Measurements from ENCODE around the gene TMCO4. TPM values are rescaled to one million over a fixed set of nuclear protein-coding genes. Genes with fewer than 3 reads are reported as not detected.

The TMCO4 gene
- total RNA-seq, 1 donor, result 27.5 TPM

DNA sequence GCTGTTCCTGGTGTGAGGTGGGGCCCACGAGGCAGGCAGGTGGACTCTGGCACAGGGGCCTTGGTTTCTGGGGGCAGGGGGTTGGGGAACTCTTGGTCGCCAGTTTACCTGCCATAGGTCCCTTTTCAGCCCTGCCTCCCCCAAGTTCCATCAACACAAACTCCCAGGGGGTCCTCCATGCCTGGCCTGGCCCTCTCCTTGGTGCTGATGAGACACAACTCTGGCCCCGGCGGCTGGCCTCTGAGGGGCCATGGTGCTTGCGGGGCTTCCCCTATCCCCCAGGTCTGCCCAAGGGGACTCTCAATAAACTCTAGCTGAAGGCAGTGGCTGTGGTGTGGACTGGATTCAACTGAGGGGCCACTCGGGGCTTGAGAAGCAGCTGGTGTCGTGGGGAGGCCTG is 119.1 kb downstream of the TMCO4 start:
- TF ChIP-seq, protein P1, sequence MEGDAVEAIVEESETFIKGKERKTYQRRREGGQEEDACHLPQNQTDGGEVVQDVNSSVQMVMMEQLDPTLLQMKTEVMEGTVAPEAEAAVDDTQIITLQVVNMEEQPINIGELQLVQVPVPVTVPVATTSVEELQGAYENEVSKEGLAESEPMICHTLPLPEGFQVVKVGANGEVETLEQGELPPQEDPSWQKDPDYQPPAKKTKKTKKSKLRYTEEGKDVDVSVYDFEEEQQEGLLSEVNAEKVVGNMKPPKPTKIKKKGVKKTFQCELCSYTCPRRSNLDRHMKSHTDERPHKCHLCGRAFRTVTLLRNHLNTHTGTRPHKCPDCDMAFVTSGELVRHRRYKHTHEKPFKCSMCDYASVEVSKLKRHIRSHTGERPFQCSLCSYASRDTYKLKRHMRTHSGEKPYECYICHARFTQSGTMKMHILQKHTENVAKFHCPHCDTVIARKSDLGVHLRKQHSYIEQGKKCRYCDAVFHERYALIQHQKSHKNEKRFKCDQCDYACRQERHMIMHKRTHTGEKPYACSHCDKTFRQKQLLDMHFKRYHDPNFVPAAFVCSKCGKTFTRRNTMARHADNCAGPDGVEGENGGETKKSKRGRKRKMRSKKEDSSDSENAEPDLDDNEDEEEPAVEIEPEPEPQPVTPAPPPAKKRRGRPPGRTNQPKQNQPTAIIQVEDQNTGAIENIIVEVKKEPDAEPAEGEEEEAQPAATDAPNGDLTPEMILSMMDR (IDR thresholded peaks at IDR 0.05; ENCODE audit: extremely low read depth, low read depth, low read length), result no peak
- H3K4me1 ChIP-seq (ENCODE audit: insufficient read depth, low read length), result peaks cover 10% of the 10 kb centered on the region

DNA sequence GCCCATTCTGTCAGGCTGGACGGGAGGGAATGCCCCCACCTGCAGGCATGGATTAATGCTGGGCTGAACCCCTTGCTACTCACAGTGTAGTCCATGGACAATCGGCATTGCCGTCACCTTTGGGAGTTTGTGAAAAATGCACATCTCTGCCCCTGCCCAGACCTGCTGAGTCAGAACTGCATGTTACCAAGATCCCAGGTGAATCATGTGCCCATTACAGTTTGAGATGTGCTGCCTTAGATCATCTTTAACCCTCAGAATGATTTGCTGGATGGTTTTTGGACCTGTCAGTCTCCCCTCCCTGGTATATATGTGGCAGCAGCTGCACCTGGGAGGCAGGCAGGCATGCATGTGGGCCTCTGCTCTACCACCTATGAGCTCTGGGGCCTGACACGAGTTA is 120.0 kb downstream of the TMCO4 start:
- DNase-seq (ENCODE audit: insufficient read length, low spot score, missing footprints), result no peak
- peaks cover 7% of the 10 kb centered on the region for H4K20me1 ChIP-seq (ENCODE audit: insufficient read depth, low read length)
- peaks cover 10% of the 10 kb centered on the region for H3K4me1 ChIP-seq (ENCODE audit: insufficient read depth, low read length)
- no peaks in the 10 kb centered on the region for H3K27me3 ChIP-seq (ENCODE audit: insufficient read depth, low read length)
- H3K9me3 ChIP-seq (ENCODE audit: low read depth, low read length), result no peaks in the 10 kb centered on the region
- no peak overlapping the region for H3K4me2 ChIP-seq (ENCODE audit: insufficient read depth, low read length)
- no peak overlapping the region for H2AFZ ChIP-seq (ENCODE audit: low read length)
- H3K79me2 ChIP-seq (ENCODE audit: insufficient read depth, low read length), result no peaks in the 10 kb centered on the region
- no peak overlapping the region for H3K4me3 ChIP-seq (ENCODE audit: insufficient read depth, low read length)
- H3K27ac ChIP-seq (ENCODE audit: low read depth, low read length), result no peak overlapping the region
- no peaks in the 10 kb centered on the region for H3K36me3 ChIP-seq (ENCODE audit: insufficient read depth, low read length)
- TF ChIP-seq, protein P1 (IDR thresholded peaks at IDR 0.05; ENCODE audit: extremely low read depth, low read depth, low read length), result no peak

More for the DNA sequence above, 119.1 kb downstream of the TMCO4 start:
- Histone ChIP-seq H3K79me2 (ENCODE audit: insufficient read depth, low read length) (no peaks in the 10 kb centered on the region), H3K4me2 (ENCODE audit: insufficient read depth, low read length) (no peak overlapping the region), H3K27me3 (ENCODE audit: insufficient read depth, low read length) (no peaks in the 10 kb centered on the region), H3K36me3 (ENCODE audit: insufficient read depth, low read length) (no peaks in the 10 kb centered on the region), H3K4me3 (ENCODE audit: insufficient read depth, low read length) (no peak overlapping the region), H4K20me1 (ENCODE audit: insufficient read depth, low read length) (peaks cover 7% of the 10 kb centered on the region), H3K9me3 (ENCODE audit: low read depth, low read length) (no peaks in the 10 kb centered on the region), H2AFZ (ENCODE audit: low read length) (no peak overlapping the region), H3K27ac (ENCODE audit: low read depth, low read length) (no peak overlapping the region)
- no peak for DNase-seq (ENCODE audit: insufficient read length, low spot score, missing footprints)

DNA sequence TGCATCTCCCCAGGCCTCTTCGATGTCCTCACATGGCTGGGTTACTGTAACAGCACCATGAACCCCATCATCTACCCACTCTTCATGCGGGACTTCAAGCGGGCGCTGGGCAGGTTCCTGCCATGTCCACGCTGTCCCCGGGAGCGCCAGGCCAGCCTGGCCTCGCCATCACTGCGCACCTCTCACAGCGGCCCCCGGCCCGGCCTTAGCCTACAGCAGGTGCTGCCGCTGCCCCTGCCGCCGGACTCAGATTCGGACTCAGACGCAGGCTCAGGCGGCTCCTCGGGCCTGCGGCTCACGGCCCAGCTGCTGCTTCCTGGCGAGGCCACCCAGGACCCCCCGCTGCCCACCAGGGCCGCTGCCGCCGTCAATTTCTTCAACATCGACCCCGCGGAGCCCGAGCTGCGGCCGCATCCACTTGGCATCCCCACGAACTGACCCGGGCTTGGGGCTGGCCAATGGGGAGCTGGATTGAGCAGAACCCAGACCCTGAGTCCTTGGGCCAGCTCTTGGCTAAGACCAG is 120.7 kb downstream of the TMCO4 start:
- DNase-seq (ENCODE audit: insufficient read length, low spot score, missing footprints), result no peak
- Histone ChIP-seq H3K36me3 (ENCODE audit: insufficient read depth, low read length) (no peaks in the 10 kb centered on the region), H3K79me2 (ENCODE audit: insufficient read depth, low read length) (no peaks in the 10 kb centered on the region), H2AFZ (ENCODE audit: low read length) (no peak overlapping the region), H3K4me1 (ENCODE audit: insufficient read depth, low read length) (peaks cover 10% of the 10 kb centered on the region), H3K4me3 (ENCODE audit: insufficient read depth, low read length) (no peak overlapping the region), H3K4me2 (ENCODE audit: insufficient read depth, low read length) (no peak overlapping the region), H4K20me1 (ENCODE audit: insufficient read depth, low read length) (peaks cover 7% of the 10 kb centered on the region), H3K9me3 (ENCODE audit: low read depth, low read length) (no peaks in the 10 kb centered on the region), H3K27ac (ENCODE audit: low read depth, low read length) (no peak overlapping the region), H3K27me3 (ENCODE audit: insufficient read depth, low read length) (no peaks in the 10 kb centered on the region)
- TF ChIP-seq, protein P1 (IDR thresholded peaks at IDR 0.05; ENCODE audit: extremely low read depth, low read depth, low read length), result no peak

DNA sequence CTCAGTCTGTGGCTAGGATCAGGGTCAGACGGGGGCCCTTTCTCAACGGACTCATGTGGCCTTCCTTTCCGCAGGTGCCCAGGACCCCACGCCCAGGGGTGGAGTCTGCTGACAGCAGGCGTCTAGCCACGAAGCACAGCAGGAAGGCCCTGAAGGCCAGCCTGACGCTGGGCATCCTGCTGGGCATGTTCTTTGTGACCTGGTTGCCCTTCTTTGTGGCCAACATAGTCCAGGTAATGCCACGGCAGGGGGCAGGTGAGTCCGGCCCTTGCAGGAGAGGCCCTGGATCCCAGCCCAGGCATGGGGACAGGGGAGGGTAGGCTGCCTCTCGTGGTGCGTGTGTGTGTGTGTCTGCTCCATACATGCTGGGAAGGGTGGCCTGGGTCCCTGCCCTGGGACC is 121.2 kb downstream of the TMCO4 start:
- TF ChIP-seq, protein P1 (IDR thresholded peaks at IDR 0.05; ENCODE audit: extremely low read depth, low read depth, low read length), result no peak
- Histone ChIP-seq H3K79me2 (ENCODE audit: insufficient read depth, low read length) (no peaks in the 10 kb centered on the region), H3K27me3 (ENCODE audit: insufficient read depth, low read length) (no peaks in the 10 kb centered on the region), H3K9me3 (ENCODE audit: low read depth, low read length) (no peaks in the 10 kb centered on the region), H3K4me2 (ENCODE audit: insufficient read depth, low read length) (no peak overlapping the region), H2AFZ (ENCODE audit: low read length) (no peak overlapping the region), H3K36me3 (ENCODE audit: insufficient read depth, low read length) (no peaks in the 10 kb centered on the region), H3K4me3 (ENCODE audit: insufficient read depth, low read length) (no peak overlapping the region), H3K27ac (ENCODE audit: low read depth, low read length) (no peak overlapping the region), H3K4me1 (ENCODE audit: insufficient read depth, low read length) (peaks cover 10% of the 10 kb centered on the region), H4K20me1 (ENCODE audit: insufficient read depth, low read length) (peaks cover 7% of the 10 kb centered on the region)
- no peak for DNase-seq (ENCODE audit: insufficient read length, low spot score, missing footprints)

All from osteoblast (primary cell).